Measurements from ENCODE around the gene ERAS. TPM values are rescaled to one million over a fixed set of nuclear protein-coding genes. Genes with fewer than 3 reads are reported as not detected.

ERAS gene, protein sequence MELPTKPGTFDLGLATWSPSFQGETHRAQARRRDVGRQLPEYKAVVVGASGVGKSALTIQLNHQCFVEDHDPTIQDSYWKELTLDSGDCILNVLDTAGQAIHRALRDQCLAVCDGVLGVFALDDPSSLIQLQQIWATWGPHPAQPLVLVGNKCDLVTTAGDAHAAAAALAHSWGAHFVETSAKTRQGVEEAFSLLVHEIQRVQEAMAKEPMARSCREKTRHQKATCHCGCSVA
- total RNA-seq, result not detected

DNA sequence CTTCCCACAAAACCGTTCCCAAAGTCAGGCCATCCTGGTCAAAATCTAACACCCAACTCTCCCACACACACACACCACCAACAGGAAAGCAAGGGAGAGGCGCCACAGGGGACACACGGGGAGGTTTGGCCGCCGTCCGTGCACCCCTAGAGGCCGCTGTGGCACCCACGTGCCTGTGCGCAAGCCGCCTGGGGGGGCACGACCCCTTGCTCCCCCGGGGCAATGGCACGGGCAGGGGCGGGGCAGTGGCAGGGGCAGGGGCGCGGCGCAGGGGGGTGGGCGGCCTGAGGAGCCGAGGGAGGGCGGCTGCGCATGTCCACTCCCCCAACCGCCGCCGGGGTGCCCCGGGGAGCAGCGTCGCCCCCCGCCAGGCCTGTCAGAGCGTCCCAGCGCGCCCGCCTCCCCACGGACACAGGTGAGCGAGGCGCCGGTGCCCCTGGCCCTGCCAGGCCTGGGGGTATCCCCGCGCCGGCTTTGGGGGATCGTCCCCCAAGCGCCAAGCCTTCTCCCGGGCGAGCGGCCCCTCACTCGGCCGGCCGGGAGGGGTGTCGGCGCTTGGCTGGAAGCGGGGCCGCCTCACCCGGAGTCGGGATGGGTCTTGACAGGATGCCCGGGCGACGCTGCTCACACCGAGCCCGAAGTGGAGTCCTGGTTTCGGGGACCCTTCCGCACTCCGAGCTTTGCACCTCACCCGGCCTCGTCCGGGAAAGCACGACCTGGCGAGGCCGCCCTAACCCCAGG, at the start of gene ERAS:
TSS of gene ERAS (plus strand) at position 379 of the 741 bp plus-strand sequence. CDS start 2,611 bp downstream, outside the sequence.
- Mint-ChIP-seq H3K4me3 (peak within 1 kb of the TSS; percentile 27), H3K4me1 (ENCODE audit: low read depth in 2 of 2) (peaks cover 0 to 7% of the 10 kb centered on the region in 2 donors)
- no peak for ATAC-seq

GRCh38 chrX:48776818-48777439, 49.4 kb upstream of the ERAS start:
- H3K36me3 Mint-ChIP-seq, result no peaks in the 10 kb centered on the region
- H3K27ac Mint-ChIP-seq, result no peak overlapping the region

More for the DNA sequence above, at the start of gene ERAS:
- H3K27me3 Mint-ChIP-seq, result peaks cover 7 to 15% of the 10 kb centered on the region in 2 donors
- no peaks in the 10 kb centered on the region for H3K36me3 Mint-ChIP-seq
- peak within 1 kb of the TSS in 1 of 2 donors; percentile 66 for H3K27ac Mint-ChIP-seq
- no peaks in the 10 kb centered on the region for H3K9me3 Mint-ChIP-seq
- DNase-seq (ENCODE audit: low spot score), result peak; percentile 57

DNA sequence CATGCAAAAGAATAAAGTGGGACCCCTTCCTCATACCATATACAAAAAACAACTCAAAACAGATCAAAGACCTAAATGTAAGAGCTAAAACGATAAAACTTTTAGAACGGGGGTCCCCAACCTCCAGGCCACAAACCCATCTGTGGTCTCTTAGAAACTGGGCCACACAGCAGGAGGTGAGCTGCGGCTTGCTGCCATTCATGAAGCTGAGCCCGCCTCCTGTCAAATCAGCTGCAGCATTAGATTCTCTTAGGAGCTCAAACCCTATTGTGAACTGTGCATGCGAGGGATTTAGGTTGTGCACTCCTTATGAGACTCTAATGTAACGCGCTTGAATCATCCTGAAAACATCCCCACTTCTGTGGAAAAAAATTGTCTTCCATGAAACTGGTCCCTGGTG, 46.9 kb upstream of the ERAS start:
- H3K27me3 Mint-ChIP-seq, result peaks cover 11 to 15% of the 10 kb centered on the region in 2 donors
- DNase-seq (ENCODE audit: low spot score) (no peak), ATAC-seq (no peak)
- no peak overlapping the region for H3K4me3 Mint-ChIP-seq
- no peaks in the 10 kb centered on the region for H3K36me3 Mint-ChIP-seq
- no peaks in the 10 kb centered on the region for H3K9me3 Mint-ChIP-seq
- no peaks in the 10 kb centered on the region for H3K4me1 Mint-ChIP-seq (ENCODE audit: low read depth in 2 of 2)
- no peak overlapping the region for H3K27ac Mint-ChIP-seq

More at GRCh38 chrX:48776818-48777439, 49.4 kb upstream of the ERAS start:
- Mint-ChIP-seq H3K4me1 (ENCODE audit: low read depth in 2 of 2) (no peaks in the 10 kb centered on the region), H3K9me3 (no peaks in the 10 kb centered on the region), H3K27me3 (peaks cover 11 to 15% of the 10 kb centered on the region in 2 donors), H3K4me3 (no peak overlapping the region)
- ATAC-seq, result no peak
- no peak for DNase-seq (ENCODE audit: low spot score)

- H3K9me3 Mint-ChIP-seq, result no peaks in the 10 kb centered on the region
Measured at GRCh38 chrX:48781705-48782104, 44.6 kb upstream of the ERAS start.

GRCh38 chrX:48782216-48782615, 44.1 kb upstream of the ERAS start:
- no peaks in the 10 kb centered on the region for H3K4me1 Mint-ChIP-seq (ENCODE audit: low read depth in 2 of 2)
- no peaks in the 10 kb centered on the region for H3K36me3 Mint-ChIP-seq
- H3K9me3 Mint-ChIP-seq, result no peaks in the 10 kb centered on the region
- DNase-seq (ENCODE audit: low spot score) (no peak), ATAC-seq (no peak)
- H3K27me3 Mint-ChIP-seq, result peaks cover 10 to 17% of the 10 kb centered on the region in 2 donors
- H3K27ac Mint-ChIP-seq, result no peak overlapping the region
- H3K4me3 Mint-ChIP-seq, result no peak overlapping the region

More at GRCh38 chrX:48781705-48782104, 44.6 kb upstream of the ERAS start:
- Mint-ChIP-seq H3K4me3 (no peak overlapping the region), H3K4me1 (ENCODE audit: low read depth in 2 of 2) (no peaks in the 10 kb centered on the region), H3K27ac (no peak overlapping the region), H3K27me3 (peaks cover 10 to 17% of the 10 kb centered on the region in 2 donors), H3K36me3 (no peaks in the 10 kb centered on the region)
- ATAC-seq (no peak), DNase-seq (ENCODE audit: low spot score) (no peak)

- no peaks in the 10 kb centered on the region for H3K36me3 Mint-ChIP-seq
- no peaks in the 10 kb centered on the region for H3K4me1 Mint-ChIP-seq (ENCODE audit: low read depth in 2 of 2)
- no peak for DNase-seq (ENCODE audit: low spot score)
- H3K4me3 Mint-ChIP-seq, result no peak overlapping the region
- peaks cover 12 to 16% of the 10 kb centered on the region in 2 donors for H3K27me3 Mint-ChIP-seq
- ATAC-seq, result no peak
- H3K27ac Mint-ChIP-seq, result no peak overlapping the region
- H3K9me3 Mint-ChIP-seq, result no peaks in the 10 kb centered on the region
Measured at GRCh38 chrX:48782795-48783194, 43.5 kb upstream of the ERAS start.

GRCh38 chrX:48784726-48785125, 41.6 kb upstream of the ERAS start:
- H3K9me3 Mint-ChIP-seq, result no peaks in the 10 kb centered on the region
- ATAC-seq (no peak), DNase-seq (ENCODE audit: low spot score) (no peak)
- H3K27me3 Mint-ChIP-seq, result peaks cover 20 to 23% of the 10 kb centered on the region in 2 donors
- no peak overlapping the region for H3K4me3 Mint-ChIP-seq
- no peaks in the 10 kb centered on the region for H3K36me3 Mint-ChIP-seq
- peaks cover 3 to 6% of the 10 kb centered on the region in 2 donors for H3K4me1 Mint-ChIP-seq (ENCODE audit: low read depth in 2 of 2)
- no peak overlapping the region for H3K27ac Mint-ChIP-seq

DNA sequence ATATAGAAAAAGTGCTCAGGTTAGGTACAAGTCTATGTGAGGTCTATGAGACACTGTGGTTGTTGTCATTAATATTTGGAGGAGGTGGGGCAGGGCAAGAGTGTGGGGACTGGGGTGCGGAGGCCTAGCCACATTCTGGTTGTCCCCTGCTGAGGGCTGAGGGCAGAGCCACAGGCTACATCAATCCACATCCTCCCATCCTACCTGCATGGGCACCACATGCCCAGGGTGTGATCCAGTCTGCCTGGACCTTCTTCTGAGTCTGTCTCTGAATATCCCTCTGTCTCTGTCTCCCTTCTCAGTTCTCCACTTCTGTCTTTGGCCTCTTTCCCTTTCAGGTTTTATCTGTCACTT, 41.1 kb upstream of the ERAS start:
- ATAC-seq, result no peak
- Mint-ChIP-seq H3K9me3 (no peaks in the 10 kb centered on the region), H3K27ac (no peak overlapping the region)

DNA sequence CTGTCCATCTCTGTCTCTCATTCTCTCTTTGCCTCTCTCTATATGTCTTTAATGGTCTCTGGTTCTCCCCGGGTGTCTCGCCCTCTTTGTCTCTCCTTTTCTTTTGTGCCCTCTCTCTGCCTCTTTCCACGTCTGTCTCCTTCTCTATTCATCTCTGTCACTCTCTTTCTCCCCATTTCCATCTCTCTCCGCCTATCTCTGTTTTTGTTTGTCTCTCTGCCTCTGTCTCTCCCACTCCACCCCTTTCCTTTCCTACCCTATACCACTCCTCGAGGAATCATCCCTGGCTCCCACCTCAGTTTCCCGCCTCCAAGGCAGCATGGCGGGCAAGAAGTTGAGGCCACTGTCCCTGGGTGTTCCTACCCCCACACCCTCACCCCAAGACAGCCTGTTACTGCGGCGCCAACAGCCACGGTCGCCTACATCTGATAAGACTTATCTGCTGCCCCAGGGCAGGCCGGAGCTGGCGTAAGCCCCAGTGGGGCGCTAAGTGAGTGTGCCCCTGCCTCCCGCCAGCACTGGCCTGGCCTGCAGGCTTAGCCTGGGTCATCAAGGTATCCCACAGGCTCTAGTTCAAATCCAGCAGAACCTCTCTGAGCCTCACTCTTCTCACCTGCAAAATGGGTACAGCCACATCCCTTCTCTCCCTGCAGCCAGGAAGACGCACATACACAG, 40.6 kb upstream of the ERAS start:
- Mint-ChIP-seq H3K36me3 (no peaks in the 10 kb centered on the region), H3K9me3 (no peaks in the 10 kb centered on the region), H3K4me3 (peak overlapping the region; percentile 35), H3K27me3 (peaks cover 23 to 27% of the 10 kb centered on the region in 2 donors), H3K4me1 (ENCODE audit: low read depth in 2 of 2) (peaks cover 3 to 6% of the 10 kb centered on the region in 2 donors), H3K27ac (no peak overlapping the region)
- ATAC-seq (no peak), DNase-seq (ENCODE audit: low spot score) (no peak)

More for the DNA sequence above, 41.1 kb upstream of the ERAS start:
- Mint-ChIP-seq H3K27me3 (peaks cover 22 to 23% of the 10 kb centered on the region in 2 donors), H3K4me3 (peak overlapping the region; percentile 35), H3K36me3 (no peaks in the 10 kb centered on the region), H3K4me1 (ENCODE audit: low read depth in 2 of 2) (peaks cover 3 to 6% of the 10 kb centered on the region in 2 donors)
- no peak for DNase-seq (ENCODE audit: low spot score)

DNA sequence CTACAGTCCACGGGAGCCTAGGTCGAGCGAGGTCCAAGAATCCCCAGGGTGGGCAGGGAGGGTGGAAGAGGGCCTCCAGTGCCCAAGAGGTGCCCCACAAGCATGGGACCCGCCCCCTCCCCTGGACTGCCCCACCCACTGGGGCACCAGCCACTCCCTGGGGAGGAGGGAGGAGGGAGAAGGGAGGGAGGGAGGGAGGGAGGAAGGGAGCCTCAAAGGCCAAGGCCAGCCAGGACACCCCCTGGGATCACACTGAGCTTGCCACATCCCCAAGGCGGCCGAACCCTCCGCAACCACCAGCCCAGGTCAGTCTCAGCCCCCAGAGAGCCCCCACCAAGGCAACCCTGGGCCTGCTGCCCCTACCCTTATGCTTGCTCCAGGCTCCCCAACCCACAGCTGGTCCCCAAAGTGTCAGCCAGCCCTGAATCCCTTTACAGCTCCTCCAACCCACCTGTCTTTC, 39.9 kb upstream of the ERAS start, which contains the start of gene GATA1:
TSS of gene GATA1 (plus strand) at position 250 of the 460 bp plus-strand sequence. CDS start 4,520 bp downstream, outside the sequence.
- Mint-ChIP-seq H3K27ac (peak within 1 kb of the TSS in 1 of 2 donors; percentile 41), H3K9me3 (no peaks in the 10 kb centered on the region), H3K36me3 (no peaks in the 10 kb centered on the region), H3K27me3 (peaks cover 23 to 27% of the 10 kb centered on the region in 2 donors), H3K4me3 (peak within 1 kb of the TSS; percentile 58), H3K4me1 (ENCODE audit: low read depth in 2 of 2) (peaks cover 3 to 6% of the 10 kb centered on the region in 2 donors)
- no peak for ATAC-seq
- no peak for DNase-seq (ENCODE audit: low spot score)

- Mint-ChIP-seq H3K4me3 (peak overlapping the region; percentile 58), H3K27me3 (peaks cover 23 to 25% of the 10 kb centered on the region in 2 donors), H3K4me1 (ENCODE audit: low read depth in 2 of 2) (peaks cover 3 to 6% of the 10 kb centered on the region in 2 donors), H3K27ac (peak overlapping the region in 1 of 2 donors; percentile 41), H3K9me3 (no peaks in the 10 kb centered on the region), H3K36me3 (no peaks in the 10 kb centered on the region)
- no peak for DNase-seq (ENCODE audit: low spot score)
- no peak for ATAC-seq
Measured at GRCh38 chrX:48786825-48787504, 39.3 kb upstream of the ERAS start.

DNA sequence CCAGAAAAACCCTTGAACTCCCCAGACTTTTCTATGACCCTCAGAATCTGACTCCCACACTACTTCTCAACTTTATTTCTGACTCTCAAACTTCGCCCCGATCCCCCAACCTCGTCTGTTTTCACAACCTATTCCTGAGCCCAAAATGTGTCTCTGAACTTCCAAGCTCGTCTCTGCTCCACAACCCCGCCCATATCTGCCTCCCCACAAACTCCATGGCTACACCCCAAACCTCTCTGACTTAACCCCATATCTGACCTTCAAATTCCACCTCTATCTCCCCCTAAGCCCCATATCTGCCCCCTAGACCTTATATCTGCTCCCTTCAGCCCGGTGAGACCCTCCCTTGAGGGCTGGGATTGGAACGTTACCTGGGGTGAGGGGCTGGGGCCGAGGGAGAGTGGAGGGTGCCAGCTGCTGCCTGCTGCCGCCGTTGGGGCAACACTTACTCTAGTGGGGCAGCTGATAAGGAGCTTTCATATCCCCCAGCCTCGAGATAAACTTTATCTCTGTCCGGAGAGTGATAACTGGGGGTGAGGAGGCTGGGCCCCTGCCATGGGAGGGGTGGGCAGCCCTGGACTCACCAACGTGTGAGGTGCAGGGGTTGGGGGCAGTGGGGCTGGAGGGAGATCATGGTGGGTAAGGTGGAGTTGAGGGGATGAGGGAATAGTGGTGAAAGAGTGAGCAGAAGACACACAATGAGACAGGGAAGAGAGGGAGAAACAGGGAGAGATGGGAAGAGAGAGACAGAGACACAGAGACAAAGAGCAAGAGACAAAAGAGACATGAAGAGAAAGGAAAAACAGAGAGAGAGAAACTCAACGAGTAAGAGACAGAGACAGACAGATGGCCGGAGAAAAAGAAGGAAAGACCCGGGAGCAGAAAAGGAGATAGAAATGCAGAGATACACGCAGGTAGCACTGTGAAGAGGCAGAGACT, 38.5 kb upstream of the ERAS start:
- no peaks in the 10 kb centered on the region for H3K9me3 Mint-ChIP-seq
- H3K4me3 Mint-ChIP-seq, result peak overlapping the region; percentile 58
- peaks cover 3 to 6% of the 10 kb centered on the region in 2 donors for H3K4me1 Mint-ChIP-seq (ENCODE audit: low read depth in 2 of 2)
- no peak for ATAC-seq
- H3K27ac Mint-ChIP-seq, result peak overlapping the region in 1 of 2 donors; percentile 41
- H3K36me3 Mint-ChIP-seq, result no peaks in the 10 kb centered on the region
- peaks cover 23 to 25% of the 10 kb centered on the region in 2 donors for H3K27me3 Mint-ChIP-seq
- no peak for DNase-seq (ENCODE audit: low spot score)
